HG03457 (cell line): Measurements from ENCODE around the gene ZGRF1.
A peak's percentile ranks its signal among the peaks of the same experiment; 100 is the strongest.
"Not testable (repeated sequence)": the region's sequence is repeated elsewhere in the genome, so short reads cannot be mapped to it uniquely, and the experiment has no call there.

ENCODE experiments used
- ATAC-seq: cut with Tn5 transposase; IDR thresholded peaks from one replicate; pipeline ENCODE4 v1.9.1; 2021; ENCODE audit warnings: moderate number of reproducible peaks; ENCODE audit not compliant: unreplicated experiment

The ZGRF1 gene

DNA sequence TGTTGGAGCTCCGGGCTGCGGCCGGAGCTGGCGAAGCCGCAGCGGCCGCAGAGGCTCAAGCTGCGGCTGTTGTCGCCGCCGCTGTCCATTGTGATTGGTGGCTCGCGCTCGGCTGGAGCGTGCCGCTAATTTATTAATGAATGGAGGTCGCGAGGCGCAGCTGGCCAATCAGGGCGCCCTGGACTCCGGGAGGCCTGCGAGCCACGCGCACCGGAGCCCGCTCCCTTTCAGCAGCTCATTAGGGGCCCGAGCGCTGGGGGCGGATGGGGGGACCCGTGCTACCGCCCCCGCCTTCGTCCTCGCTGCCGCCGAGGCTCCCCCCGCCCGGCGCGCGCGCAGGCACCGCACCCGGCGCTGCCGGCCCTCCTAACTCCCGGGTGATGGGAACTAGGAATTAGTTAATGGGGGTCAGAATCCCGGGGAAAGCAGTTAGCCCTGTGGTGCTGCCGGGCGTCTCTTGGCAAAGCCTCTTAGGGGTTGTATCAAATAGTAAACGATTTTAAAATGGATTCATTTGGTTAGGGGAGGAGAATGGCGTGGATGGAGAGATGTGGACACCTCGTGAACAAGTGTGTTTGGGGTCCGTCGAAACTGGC, 120.1 kb downstream of the ZGRF1 start:
- no peak for ATAC-seq

DNA sequence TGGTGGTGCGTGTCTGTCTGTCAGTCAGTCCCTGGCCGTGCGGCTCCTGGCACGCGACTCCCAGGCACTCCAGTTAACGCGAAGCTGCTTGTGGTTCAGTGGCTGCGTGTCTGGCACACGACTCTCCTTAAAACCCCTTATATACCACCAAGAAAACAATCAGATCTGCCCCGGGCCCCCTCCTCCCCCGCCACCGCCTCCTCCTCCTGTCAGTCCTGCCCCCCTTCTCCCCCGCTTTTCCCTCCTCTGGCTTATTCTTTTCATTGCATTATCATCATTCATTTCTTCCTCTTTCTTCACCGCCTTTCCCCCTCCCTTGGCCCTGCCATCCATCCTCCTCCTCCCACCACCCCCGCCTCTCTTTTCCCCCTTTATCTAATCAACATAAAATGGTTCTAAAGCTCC, 120.6 kb downstream of the ZGRF1 start, which contains the start of gene NEUROG2:
Gene NEUROG2, minus strand, starts transcription at position 115 of the 405 bp plus-strand sequence. CDS start 705 bp downstream, outside the sequence.
- ATAC-seq = no peak

DNA sequence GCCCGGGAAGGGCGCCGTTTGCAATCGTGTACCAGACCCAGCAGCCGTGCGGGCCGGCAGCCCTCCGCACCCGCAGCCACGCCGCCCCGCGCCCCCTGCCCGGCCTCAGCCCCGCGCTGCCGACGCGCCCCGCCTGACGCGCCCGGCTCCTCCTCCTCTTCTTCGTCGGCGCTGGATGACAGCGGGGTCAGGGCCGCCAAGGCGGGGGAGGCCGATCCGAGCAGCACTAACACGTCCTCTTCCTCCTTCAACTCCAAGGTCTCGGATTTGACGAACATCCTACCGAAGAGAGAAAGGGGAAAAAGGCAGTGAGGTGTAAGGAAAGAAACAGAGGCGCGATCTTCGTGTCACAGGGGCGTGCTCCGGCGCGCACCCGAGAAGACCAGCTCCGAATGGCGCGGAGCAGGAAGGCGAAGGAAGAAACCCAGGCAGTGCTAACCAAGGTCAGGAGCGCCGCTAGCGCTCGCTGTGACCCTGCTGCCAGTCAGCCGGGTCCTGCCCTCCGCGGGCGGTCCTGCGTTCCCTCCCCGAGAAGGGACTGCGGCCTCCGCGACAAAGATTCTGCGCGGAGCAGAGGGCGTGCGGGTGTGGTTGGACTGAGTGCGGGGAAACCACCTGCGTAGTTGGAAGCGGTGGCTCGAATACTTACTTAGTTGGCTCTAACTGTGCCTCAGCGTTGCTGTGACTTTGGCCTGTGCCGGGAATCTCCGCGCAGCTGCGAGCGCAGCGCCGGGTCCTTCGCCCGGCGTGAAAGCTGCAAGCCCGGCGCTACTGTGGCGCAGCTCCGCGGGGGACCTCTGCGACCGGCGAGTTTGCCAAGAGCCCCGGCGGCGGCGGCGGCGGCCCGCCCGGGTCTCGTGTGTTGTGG, 121.3 kb downstream of the ZGRF1 start:
- ATAC-seq = peak; percentile 30

DNA sequence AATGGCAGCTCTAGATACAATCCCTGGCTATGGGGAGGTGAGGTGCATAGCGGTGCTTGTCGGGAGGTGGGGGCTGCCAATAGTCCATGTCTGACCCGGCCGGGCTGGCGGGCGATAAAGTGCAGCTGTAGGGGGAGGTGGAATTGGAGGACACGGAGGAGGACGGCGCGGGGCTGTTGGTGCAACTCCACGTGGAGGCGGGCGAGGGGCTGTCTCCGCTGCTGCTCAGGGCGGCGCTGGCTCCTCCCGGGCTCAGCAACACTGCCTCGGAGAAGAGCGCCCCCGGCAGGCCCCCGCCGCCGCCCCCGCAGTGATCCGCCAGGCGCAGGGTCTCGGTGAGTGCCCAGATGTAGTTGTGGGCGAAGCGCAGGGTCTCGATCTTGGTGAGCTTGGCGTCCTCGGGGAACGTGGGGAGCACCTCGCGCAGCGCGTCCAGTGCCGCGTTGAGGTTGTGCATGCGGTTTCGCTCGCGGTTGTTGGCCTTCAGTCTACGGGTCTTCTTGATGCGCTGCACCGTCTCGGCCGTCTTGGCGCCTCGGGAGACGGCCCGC, 122.0 kb downstream of the ZGRF1 start:
- ATAC-seq = no peak

DNA sequence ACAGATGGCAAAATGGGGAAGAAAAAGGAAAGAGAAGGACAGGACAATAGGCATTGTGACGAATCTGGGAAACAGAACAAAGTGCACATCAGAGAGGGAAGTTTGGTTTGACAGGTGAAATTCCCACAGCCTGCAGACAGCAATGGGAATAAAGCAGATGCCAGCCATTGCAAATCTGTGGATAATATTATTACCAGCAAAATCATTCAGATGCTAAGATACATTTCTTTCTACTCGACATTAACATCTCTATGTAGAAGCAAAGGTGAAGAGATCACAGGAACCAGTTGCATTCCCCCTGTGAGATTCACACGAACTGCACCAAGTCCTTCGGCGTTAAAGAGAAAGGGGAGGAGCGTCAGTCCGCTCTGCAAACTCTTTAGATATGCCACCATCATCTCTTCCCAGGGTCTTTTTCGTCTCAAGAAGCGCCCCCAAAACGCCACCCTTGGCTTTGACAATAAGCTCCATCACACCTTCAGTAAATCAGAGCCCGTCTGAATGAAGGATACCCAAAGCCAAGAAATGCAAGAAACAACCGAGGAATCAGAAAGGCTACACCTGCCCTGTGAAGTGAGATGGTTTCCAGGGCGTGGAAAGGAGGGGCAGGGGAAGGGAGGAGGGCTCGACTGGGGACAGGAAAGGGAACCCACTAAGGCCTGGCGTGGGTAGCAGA, 122.6 kb downstream of the ZGRF1 start:
- no peak for ATAC-seq

DNA sequence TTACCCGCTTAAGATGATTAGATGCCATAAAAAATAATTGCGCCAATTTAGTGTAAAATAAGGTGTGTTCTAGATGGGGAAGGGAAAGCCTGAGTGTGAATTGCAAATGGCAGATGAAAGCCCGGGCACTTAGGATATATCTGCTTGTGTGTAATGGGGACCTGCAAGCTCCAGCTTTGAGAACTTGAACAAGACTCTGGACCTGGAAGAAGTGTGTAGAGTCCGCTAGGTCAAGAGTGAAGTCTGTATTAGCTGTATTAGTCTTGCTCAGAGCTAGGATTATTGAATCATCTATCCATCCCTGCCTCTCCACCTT, 124.9 kb downstream of the ZGRF1 start:
- ATAC-seq = no peak

DNA sequence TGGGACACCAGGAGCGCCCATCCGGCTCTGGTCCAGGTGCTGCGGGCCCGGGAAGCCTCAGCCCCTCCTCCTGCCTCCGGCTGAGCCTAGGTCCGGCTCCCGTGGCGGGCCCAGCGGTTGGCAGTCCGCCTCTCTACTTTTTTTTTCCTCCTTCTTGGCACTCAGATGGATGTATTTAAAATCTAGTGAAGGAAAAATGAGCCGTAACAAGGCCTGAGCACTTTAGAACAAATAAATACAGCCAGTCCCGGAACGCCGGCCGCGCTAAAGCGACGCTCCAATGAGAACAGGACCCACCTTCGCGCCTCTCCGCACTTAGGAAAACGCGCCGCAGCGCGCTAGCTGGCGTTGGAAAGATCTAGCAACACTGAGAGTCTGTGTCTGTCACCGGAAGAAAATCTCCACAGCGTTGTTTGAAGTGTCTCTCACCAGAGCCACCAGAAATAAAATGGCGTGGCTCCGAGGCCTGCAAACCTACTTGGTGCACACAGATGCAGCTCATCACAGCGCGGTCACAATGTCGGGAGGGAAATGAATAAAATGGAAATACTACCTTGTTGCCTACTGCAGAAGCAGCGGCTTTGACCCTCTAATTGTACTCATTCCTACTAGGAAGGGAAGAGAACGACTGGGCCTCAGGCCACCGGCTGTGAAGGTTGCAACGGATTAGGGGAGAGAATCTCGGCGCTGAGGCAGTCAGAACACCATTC, 125.5 kb downstream of the ZGRF1 start:
- ATAC-seq = no peak

DNA sequence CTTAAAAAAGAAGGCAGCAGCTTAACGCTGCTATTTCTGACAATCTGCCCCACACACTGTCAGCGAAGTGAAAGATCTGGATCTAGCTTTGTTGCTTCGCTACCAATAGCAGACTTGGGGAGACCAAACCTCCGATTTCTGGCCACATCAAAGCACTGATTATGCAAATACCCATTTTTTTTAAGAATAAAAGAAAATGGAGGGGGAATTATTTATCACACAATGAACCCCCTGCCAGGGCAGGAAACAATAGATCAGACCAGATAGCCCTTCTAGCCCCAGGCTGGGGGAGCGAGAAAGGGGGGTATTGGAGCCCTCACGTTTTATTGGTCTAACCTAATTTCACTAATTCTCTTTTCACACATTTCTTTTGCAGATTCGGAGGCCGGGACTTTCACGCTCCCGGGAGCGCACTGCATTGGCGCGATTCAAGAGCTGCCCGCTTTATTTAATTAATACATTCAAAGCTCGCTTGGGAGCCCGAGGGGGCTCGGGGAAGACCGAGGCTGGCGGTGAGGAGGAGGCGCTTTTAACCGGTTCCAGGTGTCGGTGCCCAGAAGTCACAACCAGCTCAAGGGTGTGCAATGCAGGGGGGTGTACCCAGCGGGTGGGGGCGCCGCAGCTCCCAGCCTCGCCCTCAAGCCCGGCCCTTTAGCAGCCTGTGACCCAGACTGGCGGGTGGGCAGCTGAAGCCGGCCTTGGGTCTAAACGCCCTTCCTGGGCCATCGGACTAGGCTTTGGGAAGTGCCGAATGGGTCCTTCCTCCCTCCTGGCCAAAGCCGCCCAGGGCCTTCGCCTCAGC, 126.2 kb downstream of the ZGRF1 start:
- no peak for ATAC-seq

DNA sequence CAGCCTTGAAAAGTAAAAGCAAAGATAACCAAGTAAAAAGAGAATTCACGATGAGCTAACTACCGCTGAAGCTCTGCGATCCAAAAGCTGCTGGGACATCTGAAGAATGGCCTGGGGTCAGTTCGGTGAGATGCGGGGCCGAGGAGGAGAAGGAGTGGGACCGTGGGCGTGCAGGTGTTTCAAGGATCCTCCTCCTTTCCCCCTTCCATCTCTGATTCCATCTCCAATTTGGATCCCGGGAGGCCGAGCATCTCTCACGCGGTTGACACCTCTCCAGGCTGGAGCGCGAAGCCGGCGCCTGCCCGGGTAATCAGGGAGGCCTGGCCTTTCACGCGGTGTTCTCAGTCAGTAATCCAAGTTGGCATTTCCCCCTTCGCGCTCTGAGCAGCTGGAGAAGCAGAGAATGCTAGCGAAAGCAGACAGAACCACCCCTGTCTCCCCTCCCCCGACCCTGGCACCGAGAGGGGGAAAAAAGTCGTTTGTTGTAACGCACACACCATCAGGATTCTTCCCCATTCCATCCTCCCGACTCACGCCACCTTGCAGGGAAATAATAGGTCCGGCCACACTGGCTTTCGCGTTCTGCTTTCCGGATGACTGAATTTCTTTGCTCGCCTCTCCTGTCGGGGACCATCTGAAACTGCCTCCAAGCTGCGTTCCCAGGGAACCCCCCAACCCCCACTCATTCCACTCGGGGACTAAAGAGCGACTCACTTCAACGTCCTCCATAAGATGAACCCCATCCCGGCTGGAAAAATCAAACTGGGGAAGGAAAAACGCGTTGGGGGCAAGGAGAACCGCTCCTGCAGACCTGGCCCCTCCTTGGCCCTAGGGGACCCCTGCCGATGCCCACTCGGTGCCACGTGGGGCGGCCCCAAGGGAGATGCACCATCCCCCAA, 127.2 kb downstream of the ZGRF1 start:
- no peak for ATAC-seq

DNA sequence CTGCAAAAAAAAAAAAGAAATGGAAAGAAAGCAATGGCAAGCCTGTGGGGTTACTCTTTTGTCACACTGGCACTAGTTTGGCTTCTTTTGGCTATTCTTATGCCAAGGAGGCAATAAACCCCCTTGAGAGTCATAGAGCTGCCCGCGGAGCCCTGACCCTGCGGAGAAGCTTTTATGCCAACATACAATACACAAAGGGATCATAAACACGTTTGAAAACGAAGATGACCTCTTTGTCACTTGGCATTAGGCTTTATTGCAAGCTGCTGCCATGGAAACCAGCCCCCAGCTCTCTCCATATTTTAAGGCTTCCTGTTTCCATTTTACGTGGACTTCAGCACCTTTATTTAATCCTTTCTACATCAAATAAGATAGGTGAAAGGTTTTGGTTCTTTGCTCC, 128.4 kb downstream of the ZGRF1 start:
- ATAC-seq = no peak

DNA sequence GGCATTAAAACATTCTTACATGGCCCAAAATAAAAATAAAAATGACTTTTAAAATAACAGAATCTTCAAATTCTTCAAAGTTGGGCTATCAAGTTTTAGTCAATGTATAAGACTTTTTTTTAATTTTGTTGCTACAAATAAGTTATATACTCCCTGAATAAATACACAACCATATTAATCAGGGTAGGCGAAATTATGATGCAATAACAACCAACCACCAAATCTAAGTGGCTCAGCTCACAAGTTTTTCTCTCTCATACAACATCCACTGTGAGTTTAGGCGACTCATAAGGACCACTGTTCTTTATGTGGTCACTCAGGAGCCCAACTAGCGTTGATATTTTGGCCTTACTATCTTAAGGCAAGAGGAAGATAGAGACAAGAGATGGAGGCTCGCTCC, 131.9 kb downstream of the ZGRF1 start:
- no peak for ATAC-seq

DNA sequence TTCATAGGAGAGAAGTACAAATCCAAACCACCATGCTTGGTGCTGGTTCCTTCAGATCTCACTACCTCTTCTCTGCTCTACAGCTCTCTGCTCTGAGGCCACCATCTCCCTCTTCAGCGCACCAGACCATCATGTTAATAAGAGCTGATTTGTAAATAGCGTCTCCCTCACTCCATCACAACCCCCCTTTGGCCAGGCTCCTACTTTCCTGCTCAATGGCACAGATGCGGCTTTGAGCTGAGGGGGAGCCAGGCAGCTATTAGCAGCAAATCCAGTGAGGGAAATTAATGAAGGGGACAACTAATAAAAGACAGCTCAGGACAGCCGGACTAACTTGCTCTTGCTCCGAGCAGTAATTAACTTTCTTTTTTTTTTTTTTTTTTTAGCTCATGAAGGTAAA, 133.8 kb downstream of the ZGRF1 start:
- ATAC-seq = no peak

DNA sequence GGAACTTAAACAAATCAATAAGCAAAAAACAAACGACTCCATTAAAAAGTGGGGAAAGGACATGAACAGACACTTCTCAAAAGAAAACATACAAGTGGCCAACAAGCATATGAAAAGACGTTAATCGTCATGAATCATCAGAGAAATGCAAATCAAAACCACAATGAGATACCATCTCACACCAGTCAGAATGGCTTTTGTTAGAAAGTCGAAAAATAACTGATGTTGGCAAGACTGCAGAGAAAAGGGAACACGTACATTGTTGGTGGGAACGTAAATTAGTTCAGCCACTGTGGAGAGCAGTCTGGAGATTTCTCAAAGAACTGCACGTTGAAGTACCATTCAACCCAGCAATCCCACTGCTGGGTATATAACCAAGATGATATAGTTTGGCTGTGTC, 144.4 kb downstream of the ZGRF1 start:
- ATAC-seq = no peak

DNA sequence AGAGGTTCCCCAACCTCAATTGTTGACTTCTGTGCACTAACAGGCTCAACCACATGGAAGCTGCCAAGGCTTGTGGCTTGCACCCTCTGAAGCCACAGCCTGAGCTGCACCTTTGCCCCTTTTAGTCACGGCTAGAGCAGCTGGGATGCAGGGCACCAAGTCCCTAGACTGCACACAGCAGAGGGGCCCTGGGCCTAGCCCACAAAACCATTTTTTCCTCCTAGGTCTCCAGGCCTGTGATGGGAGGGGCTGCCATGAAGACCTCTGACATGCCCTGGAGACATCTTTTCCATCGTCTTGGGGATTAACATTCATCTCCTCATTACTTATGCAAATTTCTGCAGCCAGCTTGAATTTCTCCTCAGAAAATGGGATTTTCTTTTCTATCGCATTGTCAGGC, 145.9 kb downstream of the ZGRF1 start:
- not testable (repeated sequence) for ATAC-seq
